Fibroblast of villous mesenchyme (primary cell): ENCODE measurements around the gene ZC3H7B. TPM values are rescaled to one million over a fixed set of nuclear protein-coding genes. Genes with fewer than 3 reads are reported as not detected.

Experiments used
- DNase-seq: peaks from one replicate; pipeline ENCODE4 v3.0.0-alpha.2; 2010; ENCODE audit warnings: low read depth
- H3K4me3 ChIP-seq: 2 replicates; pipeline ENCODE4 v1.5.1; 2011; ENCODE audit warnings: low read depth, mild to moderate bottlenecking, low read length
- CTCF ChIP-seq: IDR thresholded peaks from 2 replicates; pipeline ENCODE4 v1.5.1; 2012; ENCODE audit warnings: low read depth, mild to moderate bottlenecking, low read length; ENCODE audit not compliant: insufficient read depth
- total RNA-seq: library from RNA; depleted of rRNA; stranded (reverse); fragments of >200 nt; gene quantifications from 2 replicates; pipeline ENCODE4 v1.2.3, GENCODE V29; 2012

Gene ZC3H7B
- total RNA-seq, 1 donor, result 80.3 TPM

DNA sequence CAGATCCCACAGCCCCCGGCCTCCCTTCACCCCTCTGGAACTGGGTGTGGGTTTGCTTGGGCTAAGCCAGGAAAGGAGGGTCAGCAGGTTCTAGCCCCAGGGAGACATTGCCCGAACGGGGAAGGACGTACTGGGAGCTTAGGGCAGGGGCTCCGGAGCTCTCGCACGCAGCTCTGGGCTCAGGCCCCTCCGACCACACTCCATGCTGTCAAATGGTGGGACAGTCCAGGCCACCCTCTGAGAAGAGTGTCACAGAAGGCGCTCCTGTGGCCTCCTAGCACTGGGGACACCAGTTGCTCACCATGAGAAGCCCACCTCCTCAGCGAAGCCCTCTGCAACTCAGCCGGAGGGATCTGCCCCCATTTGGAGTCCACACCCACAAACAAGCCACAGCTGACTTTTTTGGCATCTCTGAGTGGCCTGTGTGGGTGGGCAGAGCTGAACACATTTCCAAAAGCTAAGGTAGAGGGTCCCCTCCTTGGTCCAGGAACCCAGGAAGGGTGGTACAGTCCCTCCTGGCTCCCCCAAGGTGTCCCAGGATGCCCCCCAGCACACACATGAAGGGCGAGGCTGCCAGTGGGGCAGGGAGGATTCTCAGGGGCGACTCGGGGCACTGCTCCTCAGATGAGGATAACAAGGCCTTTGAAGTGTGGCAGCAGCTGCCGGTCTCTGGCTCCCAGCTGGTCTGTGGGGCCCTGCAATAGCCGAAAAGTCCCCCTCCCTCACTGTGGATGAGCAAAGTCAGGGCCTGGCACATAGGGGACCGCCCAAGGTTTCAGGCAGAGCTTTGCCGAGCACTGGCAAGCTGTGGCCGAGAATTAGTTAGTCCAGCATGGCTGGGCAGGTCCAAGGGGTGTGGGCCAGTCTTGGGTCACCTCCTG lies 67.5 kb downstream of the ZC3H7B start:
- no peak for TF ChIP-seq CTCF
- DNase-seq, result no peak
- H3K4me3 ChIP-seq, result no peak overlapping the region

GRCh38 chr22:41369424-41369745 lies 68.1 kb downstream of the ZC3H7B start:
- no peak overlapping the region for H3K4me3 ChIP-seq

GRCh38 chr22:41369837-41370236 lies 68.5 kb downstream of the ZC3H7B start:
- H3K4me3 ChIP-seq, result no peak overlapping the region
- no peak for TF ChIP-seq CTCF
- no peak for DNase-seq

More at GRCh38 chr22:41369424-41369745, 68.1 kb downstream of the ZC3H7B start:
- no peak for TF ChIP-seq CTCF
- no peak for DNase-seq

- no peak overlapping the region for H3K4me3 ChIP-seq
- no peak for DNase-seq
- TF ChIP-seq CTCF, result no peak
Observed at GRCh38 chr22:41377846-41378245, 76.5 kb downstream of the ZC3H7B start.

GRCh38 chr22:41380993-41381328 lies 79.6 kb downstream of the ZC3H7B start:
- DNase-seq, result peak; percentile 97
- peak overlapping the region; percentile 64 for H3K4me3 ChIP-seq
- no peak for TF ChIP-seq CTCF

DNA sequence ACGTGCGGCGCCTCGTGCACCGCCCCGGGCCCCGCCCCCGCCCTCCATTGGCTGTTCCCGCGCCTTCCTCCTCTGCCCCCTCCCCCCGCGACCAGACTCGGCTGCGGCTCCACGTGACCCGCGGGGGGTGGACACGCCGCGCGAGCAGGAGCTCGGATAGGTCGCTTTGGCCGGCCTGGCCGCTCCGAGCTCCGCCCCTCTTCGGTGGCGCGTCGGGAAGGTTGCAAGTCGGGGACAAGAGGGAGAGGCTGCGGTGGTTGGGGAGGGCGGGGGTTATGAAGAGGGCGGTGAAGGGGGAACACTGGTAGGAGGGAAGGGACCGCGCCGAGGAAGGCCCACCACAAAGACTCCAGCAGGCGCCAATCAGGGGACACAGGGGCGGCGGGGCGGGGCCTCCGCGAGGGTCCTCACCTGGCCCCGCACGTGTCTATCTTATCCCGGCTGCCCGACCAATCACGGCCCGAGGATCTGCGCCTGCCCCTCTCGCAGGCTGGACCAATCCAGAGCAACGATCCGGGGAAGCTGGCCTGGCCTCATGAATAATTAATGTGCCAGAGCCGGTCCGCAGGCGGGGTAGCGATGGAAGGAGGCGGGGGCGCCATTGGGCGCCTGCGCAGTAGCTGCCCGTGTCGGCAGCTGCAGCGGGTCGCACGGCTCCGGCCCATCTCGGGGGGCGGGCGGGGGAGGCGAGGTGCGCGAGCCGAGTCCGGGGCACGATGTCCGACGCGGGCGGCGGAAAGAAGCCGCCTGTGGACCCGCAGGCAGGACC lies 80.2 kb downstream of the ZC3H7B start, which contains the start of gene TEF:
TEF (plus strand) TSS at position 614 of the 769 bp plus-strand sequence; CDS start at position 717, 103 bp downstream.
- DNase-seq, result peak; percentile 99
- no peak for TF ChIP-seq CTCF
- H3K4me3 ChIP-seq, result peak within 1 kb of the TSS; percentile 66
